CD14-positive monocyte (primary cell): ENCODE data around the gene SLMAP. TPM values are rescaled to one million over a fixed set of nuclear protein-coding genes. Genes with fewer than 3 reads are reported as not detected.

Experiments used
- DNase-seq, 3 donors: peaks; one replicate each; pipeline ENCODE4 v3.0.0-alpha.2; 2011 to 2022
- H2AFZ ChIP-seq: 2 replicates; pipeline ENCODE4 v1.6.0; 2012; ENCODE audit warnings: mild to moderate bottlenecking, low read depth, low read length, inconsistent platforms; ENCODE audit not compliant: insufficient read depth, poor library complexity, severe bottlenecking
- H3K27ac ChIP-seq, 2 donors: 1 replicate in 1 of 2; 2 replicates in 1 of 2; pipeline ENCODE4 v1.5.1; 2012 to 2013; ENCODE audit warnings: low read length in 2 of 2, control low read depth in 1 of 2, inconsistent platforms in 1 of 2, low read depth in 1 of 2, mild to moderate bottlenecking in 1 of 2
- H3K27me3 ChIP-seq, 2 donors: one replicate each; pipeline versions ENCODE4 v1.6.0 to v1.6.1; 2011 to 2013; ENCODE audit warnings: low read length in 2 of 2; ENCODE audit not compliant: control insufficient read depth in 2 of 2, insufficient read depth in 2 of 2
- H3K36me3 ChIP-seq, 2 donors: replicated peaks in 1 of 2; 1 replicate in 1 of 2; 2 replicates in 1 of 2; pipeline versions ENCODE4 v1.5.1 to v1.6.1; 2012 to 2013; ENCODE audit warnings: low read length in 2 of 2, control low read depth in 1 of 2, inconsistent platforms in 1 of 2, mild to moderate bottlenecking in 1 of 2; ENCODE audit not compliant: insufficient read depth in 2 of 2, control insufficient read depth in 1 of 2
- H3K4me1 ChIP-seq, 2 donors: 1 replicate in 1 of 2; 2 replicates in 1 of 2; pipeline versions ENCODE4 v1.5.1 to v1.6.1; 2012 to 2013; ENCODE audit warnings: low read length in 2 of 2, control low read depth in 1 of 2, inconsistent platforms in 1 of 2, mild to moderate bottlenecking in 1 of 2, moderate library complexity in 1 of 2; ENCODE audit not compliant: insufficient read depth in 2 of 2, control insufficient read depth in 1 of 2
- H3K4me2 ChIP-seq: replicated peaks from 2 replicates; pipeline ENCODE3; 2012; ENCODE audit warnings: low read length, moderate library complexity, mild to moderate bottlenecking; ENCODE audit not compliant: poor library complexity, severe bottlenecking; ENCODE audit errors: extremely low read depth
- H3K4me3 ChIP-seq, 3 experiments: fragments of 200-600 bp in 1 of 3; sonication (generic) in 1 of 3; replicated peaks in 1 of 3; 1 replicate in 2 of 3; 2 replicates in 1 of 3; pipeline ENCODE4 v1.5.1; 2011 to 2013; ENCODE audit warnings: low read length in 3 of 3, mild to moderate bottlenecking in 3 of 3, control low read depth in 2 of 3, low read depth in 2 of 3, inconsistent platforms in 1 of 3, moderate library complexity in 1 of 3
- H3K79me2 ChIP-seq: 2 replicates; pipeline ENCODE4 v1.6.0; 2012; ENCODE audit warnings: mild to moderate bottlenecking, control low read depth, inconsistent platforms, low read length, moderate library complexity; ENCODE audit not compliant: insufficient read depth
- H3K9ac ChIP-seq: 2 replicates; pipeline ENCODE4 v1.6.0; 2017; ENCODE audit warnings: low read length, mild to moderate bottlenecking; ENCODE audit not compliant: insufficient read depth, poor library complexity, severe bottlenecking
- H3K9me3 ChIP-seq, 2 donors: replicated peaks in 1 of 2; 1 replicate in 1 of 2; 2 replicates in 1 of 2; pipeline versions ENCODE4 v1.5.1 to v1.6.1; 2012 to 2013; ENCODE audit warnings: low read length in 2 of 2, control low read depth in 1 of 2; ENCODE audit not compliant: control insufficient read depth in 1 of 2, insufficient read depth in 1 of 2
- H4K20me1 ChIP-seq: 2 replicates; pipeline ENCODE4 v1.6.0; 2012; ENCODE audit warnings: mild to moderate bottlenecking, low read length, control low read depth, moderate library complexity; ENCODE audit not compliant: insufficient read depth
- H3K27ac Mint-ChIP-seq, 7 donors: one replicate each; pipeline ENCODE4 v1.8.0; 2020; ENCODE audit warnings: mild to moderate bottlenecking in 7 of 7, mixed read lengths in 7 of 7, moderate library complexity in 6 of 7, inconsistent platforms in 2 of 7
- H3K27me3 Mint-ChIP-seq, 3 donors: one replicate each; pipeline ENCODE4 v1.8.0; 2021 to 2022; ENCODE audit warnings: low read depth in 3 of 3, mild to moderate bottlenecking in 3 of 3, mixed read lengths in 3 of 3, moderate library complexity in 3 of 3, inconsistent platforms in 1 of 3
- H3K36me3 Mint-ChIP-seq, 2 donors: one replicate each; pipeline ENCODE4 v1.8.0; 2020; ENCODE audit warnings: mixed read lengths in 2 of 2, inconsistent platforms in 1 of 2, mild to moderate bottlenecking in 1 of 2
- H3K4me1 Mint-ChIP-seq: one replicate; pipeline ENCODE4 v1.8.0; 2020; ENCODE audit warnings: mild to moderate bottlenecking, mixed read lengths
- H3K4me3 Mint-ChIP-seq, 2 donors: one replicate each; pipeline ENCODE4 v1.8.0; 2020; ENCODE audit warnings: mild to moderate bottlenecking in 2 of 2, mixed read lengths in 2 of 2, moderate library complexity in 1 of 2
- H3K9me3 Mint-ChIP-seq, 7 donors: one replicate each; pipeline ENCODE4 v1.8.0; 2020 to 2022; ENCODE audit warnings: mixed read lengths in 7 of 7, mild to moderate bottlenecking in 6 of 7, moderate library complexity in 6 of 7, inconsistent platforms in 2 of 7
- CTCF ChIP-seq: fragments of 200-600 bp; IDR thresholded peaks from one replicate; pipeline ENCODE4 v1.8.0; 2022; ENCODE audit warnings: antibody characterized with exemption, mild to moderate bottlenecking
- WGBS: methylation state at CpG from one replicate; pipeline ENCODE4 v1.1.5; 2013; ENCODE audit warnings: missing lambda C conversion rate; ENCODE audit not compliant: insufficient coverage; 5-methylcytosine and 5-hydroxymethylcytosine counted together
- intact Hi-C, 2 donors: fragments of 100-400 bp; cut with micrococcal nuclease; formaldehyde crosslinking; loops; one replicate each; pipeline versions ENCODE4 v1.15.0 to v1.15.1; 2023
- polyA plus RNA-seq, 3 donors: library from polyadenylated mRNA; depleted of rRNA in 1 of 3; unstranded in 2 of 3; stranded (reverse) in 1 of 3; fragments of 300-500 nt in 2 of 3; fragments of >200 nt in 1 of 3; fragmentation: Illumina TruSeq in 2 of 3; gene quantifications; 1 replicate in 2 of 3; 2 replicates in 1 of 3; pipeline ENCODE4 v1.2.3, GENCODE V29; 2012 to 2021

The SLMAP gene
- polyA plus RNA-seq, 3 donors = 12.3 to 17.6 (median 16.1) TPM

GRCh38 chr3:57793737-57794187, 37.7 kb downstream of the SLMAP start:
- intact Hi-C loops = no loop called here
- no CpG with 5 or more reads among the region's 4 CpGs for WGBS
- Histone ChIP-seq H3K4me3 (no peak overlapping the region), H3K4me2 (peak overlapping the region; percentile 10), H3K79me2 (peaks cover 90% of the 10 kb centered on the region), H3K9me3 (no peaks in the 10 kb centered on the region), H2AFZ (peak overlapping the region; percentile 17), H3K27me3 (no peaks in the 10 kb centered on the region), H3K4me1 (peaks cover 11 to 36% of the 10 kb centered on the region in 2 donors), H3K9ac (no peak overlapping the region), H4K20me1 (peaks cover 4% of the 10 kb centered on the region), H3K27ac (peak overlapping the region in 1 of 2 donors; percentile 66), H3K36me3 (no peaks in the 10 kb centered on the region)
- Mint-ChIP-seq H3K4me3 (no peak overlapping the region), H3K27ac (peak overlapping the region; percentile 35 to 94 (median 84)), H3K36me3 (peaks cover 3 to 4% of the 10 kb centered on the region in 2 donors), H3K4me1 (peaks cover 35% of the 10 kb centered on the region), H3K27me3 (peaks cover 0 to 3% (median 0%) of the 10 kb centered on the region in 3 donors), H3K9me3 (no peaks in the 10 kb centered on the region)
- TF ChIP-seq CTCF = no peak
- no peak for DNase-seq

- peaks cover 35% of the 10 kb centered on the region for H3K4me1 Mint-ChIP-seq
- H3K36me3 Mint-ChIP-seq = peaks cover 3 to 4% of the 10 kb centered on the region in 2 donors
- no peaks in the 10 kb centered on the region for H3K27me3 ChIP-seq
- no peak for DNase-seq
- H3K9me3 ChIP-seq = no peaks in the 10 kb centered on the region
- no peak overlapping the region for H3K9ac ChIP-seq
- H3K79me2 ChIP-seq = peaks cover 89% of the 10 kb centered on the region
- H3K4me2 ChIP-seq = no peak overlapping the region
- peak overlapping the region in 1 of 2 donors; percentile 66 for H3K27ac ChIP-seq
- no peak for TF ChIP-seq CTCF
- peaks cover 9% of the 10 kb centered on the region for H4K20me1 ChIP-seq
- H3K36me3 ChIP-seq = no peaks in the 10 kb centered on the region
- peak overlapping the region in 2 of 7 donors; percentile 2 to 76 for H3K27ac Mint-ChIP-seq
- H3K27me3 Mint-ChIP-seq = peaks cover 0 to 3% (median 0%) of the 10 kb centered on the region in 3 donors
- H3K4me1 ChIP-seq = peaks cover 11 to 36% of the 10 kb centered on the region in 2 donors
- intact Hi-C loops = no loop called here
- no peaks in the 10 kb centered on the region for H3K9me3 Mint-ChIP-seq
- H2AFZ ChIP-seq = no peak overlapping the region
- H3K4me3 Mint-ChIP-seq = no peak overlapping the region
- 100% methylated on average over 1 of the region's 4 CpGs for WGBS
- no peak overlapping the region for H3K4me3 ChIP-seq
These were observed 38.4 kb downstream of the SLMAP start for GRCh38 chr3:57794501-57794900.
